GM21390 (cell line): ENCODE results near the gene ENO1.
"Not testable (repeated sequence)": the region's sequence is repeated elsewhere in the genome, so short reads cannot be mapped to it uniquely, and the experiment has no call there.

Experiments used
- ATAC-seq: cut with Tn5 transposase; IDR thresholded peaks from one replicate; pipeline ENCODE4 v1.9.1; 2021; ENCODE audit not compliant: unreplicated experiment

Gene ENO1

DNA sequence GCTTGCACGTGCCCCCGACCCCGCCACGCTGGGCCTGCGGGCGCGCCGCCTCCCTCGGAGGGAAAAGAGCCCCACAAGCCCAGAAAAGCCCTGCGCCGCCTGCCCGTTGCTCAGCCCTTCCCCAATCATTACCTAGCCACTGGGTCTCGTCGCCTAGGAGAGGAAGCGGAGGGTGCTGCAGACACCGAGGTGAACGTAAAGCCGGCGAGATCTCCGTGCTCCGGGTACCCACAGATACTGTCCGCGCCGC, at the start of gene ENO1:
ENO1 (minus strand) TSS at position 239 of the 250 bp plus-strand sequence. CDS start 3,778 bp downstream, outside the sequence.
- ATAC-seq: no peak

DNA sequence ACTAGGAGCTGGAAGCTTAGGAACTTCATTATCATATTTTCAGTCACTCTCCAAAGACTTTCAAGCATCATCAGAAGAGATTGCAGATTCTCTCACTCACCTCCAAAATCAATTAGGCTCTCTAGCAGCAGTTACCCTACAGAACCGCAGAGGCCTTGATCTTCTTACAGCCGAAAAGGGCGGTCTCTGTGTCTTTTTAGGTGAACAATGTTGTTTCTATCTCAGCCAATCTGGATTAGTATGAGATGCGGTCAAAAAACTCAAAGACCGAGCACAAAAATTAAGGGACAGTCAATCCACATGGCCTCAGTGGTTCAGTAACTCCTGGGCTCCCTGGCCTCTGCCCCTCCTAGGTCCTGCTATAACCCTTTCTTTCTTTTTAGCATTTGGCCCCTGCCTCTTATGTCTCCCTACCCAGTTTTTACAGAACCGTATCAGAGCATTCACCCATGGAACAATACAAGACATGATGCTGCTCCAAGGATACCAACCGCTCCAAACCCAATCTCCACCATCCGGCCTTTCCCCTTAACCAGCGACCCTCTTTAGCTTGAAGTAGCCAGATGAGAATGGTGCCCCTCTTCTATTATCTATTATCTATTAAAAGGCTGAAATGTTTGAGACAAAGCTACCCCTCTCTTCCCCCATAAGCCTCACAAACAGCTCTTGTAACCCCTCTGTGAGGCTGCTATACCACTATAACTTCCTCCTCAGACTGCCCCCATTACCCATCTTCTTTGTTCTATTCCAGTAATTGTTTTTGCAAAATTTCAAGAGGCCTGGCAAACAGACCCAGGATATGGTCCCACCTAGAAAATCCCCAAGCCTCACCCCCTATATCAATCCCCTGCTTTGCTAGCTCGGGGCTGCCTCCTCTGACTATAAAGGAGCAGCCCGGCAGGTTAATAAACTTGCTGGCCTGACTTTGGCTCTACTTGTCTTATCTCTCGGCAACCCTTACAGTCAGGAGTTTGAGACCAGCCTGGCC, 48.5 kb upstream of the ENO1 start:
- ATAC-seq: no peak

DNA sequence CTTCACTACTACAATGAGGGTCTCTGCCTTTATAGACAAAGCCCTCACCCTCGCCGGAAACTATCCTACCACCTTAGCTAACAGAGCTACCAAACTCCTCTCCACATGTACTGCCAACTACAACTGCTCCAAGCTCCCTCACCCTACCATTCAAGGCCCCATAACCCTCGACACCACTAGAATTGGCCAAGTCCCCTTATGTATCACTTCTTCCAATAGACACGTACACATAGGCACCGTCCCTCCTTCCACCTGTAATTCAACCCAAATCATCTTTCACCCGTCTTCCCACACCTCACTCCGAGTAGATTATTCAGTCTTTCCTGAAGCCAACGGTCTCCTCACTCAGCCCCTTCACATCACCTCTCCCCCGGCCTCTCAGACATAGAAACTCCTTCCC, 47.5 kb upstream of the ENO1 start:
- no peak for ATAC-seq

- ATAC-seq: no peak
These were observed 46.9 kb upstream of the ENO1 start for GRCh38 chr1:8925406-8925805.

DNA sequence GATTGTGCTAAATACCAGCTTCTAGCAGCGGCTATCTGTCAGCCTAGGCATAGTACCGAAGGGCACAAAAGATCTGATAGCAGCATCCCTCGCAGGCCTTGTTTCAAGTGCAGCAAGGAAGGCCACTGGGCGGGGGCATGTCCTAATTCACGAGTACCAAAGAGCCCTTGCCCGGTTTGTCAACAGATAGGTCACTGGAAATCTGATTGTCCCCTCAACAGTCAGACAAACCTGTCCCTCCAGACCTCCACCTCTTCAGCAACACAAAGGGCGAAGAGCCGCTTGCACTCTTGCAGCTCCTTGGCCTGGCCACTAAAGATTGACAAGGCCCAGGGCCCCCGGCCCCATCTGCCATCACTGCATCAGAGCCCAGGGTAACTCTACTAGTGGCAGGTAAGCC, 44.5 kb upstream of the ENO1 start:
- ATAC-seq: no peak

GRCh38 chr1:8917536-8917935, 39.0 kb upstream of the ENO1 start:
- not testable (repeated sequence) for ATAC-seq

GRCh38 chr1:8915446-8915845, 37.0 kb upstream of the ENO1 start:
- no peak for ATAC-seq

DNA sequence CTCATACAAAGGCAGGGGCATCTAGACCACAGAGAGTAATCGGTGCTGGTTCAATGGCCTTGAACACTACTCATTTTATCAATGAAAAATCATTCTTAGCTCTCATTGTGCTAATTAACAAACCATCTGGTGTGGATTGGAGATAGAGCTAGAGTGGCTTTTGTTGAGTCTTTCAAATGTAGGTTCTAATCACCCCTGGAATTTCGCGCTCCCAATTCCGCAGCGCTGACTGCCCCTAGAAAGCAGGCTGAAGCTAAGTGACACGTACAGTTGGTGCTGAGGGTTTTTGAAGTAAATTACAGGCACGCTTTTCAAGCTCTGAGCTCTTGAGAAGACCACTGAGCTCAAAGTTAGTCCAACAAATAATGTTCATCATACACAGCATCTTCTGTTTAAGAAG, 36.0 kb upstream of the ENO1 start:
- no peak for ATAC-seq

DNA sequence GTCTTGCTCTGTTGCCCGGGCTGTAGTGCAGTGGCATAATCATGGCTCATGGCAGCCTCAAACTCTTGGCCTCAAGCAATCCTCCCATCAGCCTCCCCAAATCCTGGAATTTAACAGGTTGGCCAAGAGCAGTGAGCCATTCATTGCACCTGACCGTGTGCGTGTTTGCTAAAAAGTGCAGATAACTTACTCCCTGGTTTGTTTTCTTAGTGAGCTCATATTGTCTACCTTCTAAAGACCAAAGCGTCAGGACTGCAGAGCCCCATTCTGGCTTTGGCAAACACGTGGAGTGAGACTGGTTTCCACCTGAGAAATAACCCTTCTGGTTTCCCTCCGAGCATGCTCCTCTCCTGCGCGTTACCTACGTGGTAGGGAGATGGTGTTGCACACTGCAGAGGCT, 35.0 kb upstream of the ENO1 start:
- ATAC-seq: no peak

DNA sequence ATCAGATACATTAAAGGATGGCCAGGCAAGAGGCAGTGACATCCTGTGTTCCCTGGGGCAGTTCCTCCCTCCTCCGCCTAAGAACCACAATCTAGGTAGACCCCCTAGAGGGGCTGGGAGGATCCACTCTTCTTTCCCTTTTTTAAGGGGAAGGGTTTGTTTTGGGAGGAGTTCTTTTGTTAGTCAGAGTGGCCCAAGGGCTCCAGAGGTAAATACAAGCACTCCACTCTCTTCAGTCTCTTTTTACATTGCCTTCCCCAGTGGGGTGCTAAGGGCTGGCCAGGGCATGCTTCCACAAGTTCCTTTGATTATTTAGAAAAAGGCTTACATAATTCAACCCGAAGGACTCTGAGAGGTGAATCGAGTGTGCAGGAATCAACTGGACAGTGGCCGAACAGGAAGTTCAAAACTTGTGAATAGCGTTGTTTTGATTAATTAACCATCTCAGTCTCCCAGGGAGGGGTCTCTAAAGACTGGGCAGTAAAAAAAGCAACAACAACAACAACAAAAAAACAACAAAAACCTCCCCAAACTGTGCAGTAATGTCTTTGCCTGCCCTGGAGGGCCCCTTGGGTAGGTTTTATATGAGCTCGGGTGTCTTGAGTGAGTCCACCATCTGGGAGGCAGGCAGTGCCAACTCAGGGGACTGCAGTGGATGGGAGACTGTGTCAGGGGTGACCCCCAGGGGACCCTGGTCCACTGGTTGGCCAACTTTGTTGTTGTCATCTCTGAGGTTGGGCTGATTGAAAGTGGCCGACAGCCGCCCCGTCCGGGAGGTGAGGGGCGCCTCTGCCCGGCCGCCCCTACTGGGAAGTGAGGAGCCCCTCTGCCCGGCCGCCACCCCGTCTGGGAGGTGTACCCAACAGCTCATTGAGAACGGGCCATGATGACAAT, 33.2 kb upstream of the ENO1 start:
- no peak for ATAC-seq

DNA sequence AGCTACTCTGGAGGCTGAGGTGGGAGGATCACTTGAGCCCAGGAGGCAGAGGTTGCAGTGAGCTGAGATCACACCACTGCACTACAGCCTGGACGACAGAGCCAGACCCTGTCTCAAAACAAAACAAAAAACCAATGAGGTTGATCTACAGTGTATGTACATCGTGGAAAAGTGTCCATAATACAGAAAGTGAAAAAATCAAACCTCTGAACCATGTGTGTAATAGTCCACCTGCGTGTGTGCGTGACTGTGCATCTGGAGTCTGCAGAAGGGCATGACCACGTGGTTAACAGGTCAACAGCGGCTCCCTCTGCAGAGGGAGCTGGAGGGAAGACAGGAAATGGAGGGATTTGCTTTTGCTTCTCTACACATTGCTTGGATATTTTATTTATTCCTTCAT, 32.4 kb upstream of the ENO1 start:
- no peak for ATAC-seq

GRCh38 chr1:8910331-8910730, 31.8 kb upstream of the ENO1 start:
- no peak for ATAC-seq

DNA sequence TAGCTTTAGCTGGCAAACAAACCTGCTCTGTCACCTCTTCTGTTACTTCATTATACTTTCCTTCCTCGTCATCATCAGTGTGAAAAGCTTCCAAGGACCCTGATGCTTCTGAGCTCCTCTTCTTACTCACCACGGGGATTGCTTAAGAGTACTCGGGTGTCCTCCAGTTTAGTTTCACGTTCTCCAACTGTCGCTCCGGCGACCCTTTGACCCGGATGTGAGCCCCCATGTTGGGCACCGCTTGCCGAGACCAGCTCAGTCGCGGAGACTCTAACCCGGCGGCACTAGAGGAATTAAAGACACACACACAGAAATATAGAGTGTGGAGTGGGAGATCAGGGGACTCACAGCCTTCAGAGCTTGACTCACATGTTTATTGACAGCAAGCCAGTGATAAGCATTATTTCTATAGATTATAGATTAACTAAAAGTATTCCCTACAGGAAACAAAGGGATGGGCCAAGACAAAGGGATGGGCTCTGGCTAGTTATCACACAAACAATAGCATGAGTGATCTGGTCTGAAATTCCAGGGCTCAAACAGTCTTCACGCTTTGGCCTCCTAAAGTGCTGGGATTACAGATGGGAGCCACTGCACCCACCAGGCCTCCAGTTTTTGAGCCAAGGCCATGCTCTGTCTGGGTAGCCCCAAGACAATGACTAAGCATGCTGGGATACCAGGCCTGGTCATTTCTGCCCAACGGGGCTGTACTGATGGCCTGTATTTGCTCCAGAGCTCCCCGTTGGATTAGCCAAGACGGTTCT, 30.1 kb upstream of the ENO1 start:
- no peak for ATAC-seq

DNA sequence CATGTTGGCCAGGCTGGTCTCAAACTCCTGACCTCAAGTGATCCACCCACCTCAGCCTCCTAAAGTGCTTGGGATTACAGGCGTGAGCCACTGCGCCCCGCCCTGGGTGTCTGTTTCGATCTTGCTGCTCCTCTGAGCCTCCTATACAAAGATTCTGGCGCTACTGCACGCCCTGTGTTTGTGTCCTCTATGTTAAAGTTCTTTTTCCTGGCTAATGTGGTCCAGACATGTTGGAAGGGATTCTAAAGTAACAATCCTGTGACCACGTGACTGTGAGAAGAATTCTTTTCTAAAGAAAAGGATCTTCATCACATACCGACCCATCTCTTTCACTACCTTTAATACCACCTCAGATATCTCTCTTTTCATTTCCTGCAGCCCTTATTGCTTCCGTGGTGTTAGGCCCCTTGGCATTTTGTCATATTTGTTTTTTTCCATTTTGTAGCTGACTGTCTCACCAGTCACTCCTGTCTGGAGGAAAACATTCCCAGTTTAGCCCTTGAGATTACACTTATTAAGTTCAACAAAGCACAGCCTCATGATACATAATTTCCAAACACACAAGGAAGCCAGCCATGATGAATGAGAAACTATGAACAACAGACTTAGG, 27.2 kb upstream of the ENO1 start:
- no peak for ATAC-seq

GRCh38 chr1:8903908-8904650, 25.6 kb upstream of the ENO1 start:
- ATAC-seq: no peak

- no peak for ATAC-seq
These were observed 24.9 kb upstream of the ENO1 start for GRCh38 chr1:8903410-8903809.

GRCh38 chr1:8902765-8903164, 24.3 kb upstream of the ENO1 start:
- ATAC-seq: no peak

DNA sequence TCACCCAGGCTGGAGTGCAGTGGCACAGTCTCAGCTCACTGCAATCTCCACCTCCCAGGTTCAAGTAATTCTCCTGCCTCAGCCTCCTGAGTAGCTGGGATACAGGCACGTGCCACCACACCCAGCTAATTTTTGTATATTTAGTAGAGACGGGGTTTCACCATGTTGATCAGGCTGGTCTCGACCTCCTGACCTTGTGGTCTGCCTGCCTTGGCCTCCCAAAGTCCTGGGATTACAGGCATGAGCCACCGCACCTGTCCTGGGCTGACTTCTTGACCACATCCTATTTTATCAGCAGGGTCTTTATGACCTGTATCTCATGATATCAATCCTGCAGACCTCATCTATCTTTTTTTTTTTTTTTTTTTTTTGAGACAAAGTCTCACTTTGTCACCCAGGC, 22.2 kb upstream of the ENO1 start:
- ATAC-seq: not testable (repeated sequence)

DNA sequence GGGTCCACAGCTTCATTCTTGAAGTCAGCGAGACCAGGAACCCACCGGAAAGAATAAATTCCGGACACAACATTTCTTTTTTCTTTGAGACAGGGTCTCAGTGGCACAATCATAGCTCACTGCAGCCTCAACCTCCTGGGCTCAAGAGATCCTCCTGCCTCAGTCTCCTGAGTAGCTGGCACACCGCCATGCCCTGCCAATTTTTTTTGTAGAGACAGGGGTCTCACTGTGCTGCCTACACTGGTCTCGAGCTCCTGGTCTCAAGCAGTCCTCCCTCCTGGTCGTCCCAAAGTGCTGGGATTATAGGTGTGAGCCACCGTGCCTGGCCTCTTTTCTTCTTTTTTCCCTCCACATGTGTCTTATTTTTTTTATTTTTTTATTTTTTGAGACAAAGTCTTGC, 20.6 kb upstream of the ENO1 start:
- ATAC-seq: no peak

- ATAC-seq: not testable (repeated sequence)
These were observed 19.9 kb upstream of the ENO1 start for GRCh38 chr1:8898418-8898817.
